ENCODE data around the gene TMEM263.

Gene TMEM263

DNA sequence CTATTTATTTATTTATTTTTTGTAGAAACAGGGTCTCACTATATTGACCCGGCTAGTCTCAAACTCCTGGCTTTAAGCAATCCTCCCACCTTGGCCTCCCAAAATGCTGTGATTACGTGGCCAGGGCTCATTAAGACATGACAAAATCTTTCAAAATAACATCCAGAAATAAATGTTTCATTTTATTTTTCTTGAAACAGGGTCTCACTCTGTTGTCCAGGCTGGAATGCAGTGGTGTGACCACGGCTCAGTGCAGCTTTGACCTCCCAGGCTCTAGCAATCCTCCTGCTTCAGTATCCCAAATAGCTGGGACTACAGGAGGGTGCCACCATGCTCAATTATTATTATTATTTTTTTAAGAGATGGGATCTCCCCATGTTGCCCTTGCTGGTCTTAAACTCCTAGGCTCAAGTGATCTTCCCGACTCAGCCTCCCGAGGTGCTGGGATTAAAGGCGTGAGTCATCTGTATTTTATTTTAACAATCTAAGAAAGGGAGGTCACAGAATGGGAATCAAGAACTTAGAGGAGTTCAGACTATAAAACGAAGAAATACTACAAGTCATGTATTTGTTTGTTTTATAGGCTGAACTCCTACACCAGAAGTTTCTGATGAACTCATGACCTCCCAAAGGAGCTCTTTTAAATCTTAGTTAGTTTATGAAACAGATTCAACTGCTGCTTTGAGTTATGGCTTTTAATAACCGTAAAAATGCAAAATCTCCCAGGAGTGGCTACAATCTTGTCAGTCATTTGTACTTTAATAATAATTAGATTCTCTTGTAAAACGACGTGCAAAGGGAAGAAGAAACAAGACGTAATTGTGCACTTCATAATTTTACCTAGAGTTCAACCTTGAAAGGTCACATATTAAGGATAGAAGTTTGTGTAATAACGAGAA lies 2.1 kb upstream of the TMEM263 start:
- DNase-seq = no peak

DNA sequence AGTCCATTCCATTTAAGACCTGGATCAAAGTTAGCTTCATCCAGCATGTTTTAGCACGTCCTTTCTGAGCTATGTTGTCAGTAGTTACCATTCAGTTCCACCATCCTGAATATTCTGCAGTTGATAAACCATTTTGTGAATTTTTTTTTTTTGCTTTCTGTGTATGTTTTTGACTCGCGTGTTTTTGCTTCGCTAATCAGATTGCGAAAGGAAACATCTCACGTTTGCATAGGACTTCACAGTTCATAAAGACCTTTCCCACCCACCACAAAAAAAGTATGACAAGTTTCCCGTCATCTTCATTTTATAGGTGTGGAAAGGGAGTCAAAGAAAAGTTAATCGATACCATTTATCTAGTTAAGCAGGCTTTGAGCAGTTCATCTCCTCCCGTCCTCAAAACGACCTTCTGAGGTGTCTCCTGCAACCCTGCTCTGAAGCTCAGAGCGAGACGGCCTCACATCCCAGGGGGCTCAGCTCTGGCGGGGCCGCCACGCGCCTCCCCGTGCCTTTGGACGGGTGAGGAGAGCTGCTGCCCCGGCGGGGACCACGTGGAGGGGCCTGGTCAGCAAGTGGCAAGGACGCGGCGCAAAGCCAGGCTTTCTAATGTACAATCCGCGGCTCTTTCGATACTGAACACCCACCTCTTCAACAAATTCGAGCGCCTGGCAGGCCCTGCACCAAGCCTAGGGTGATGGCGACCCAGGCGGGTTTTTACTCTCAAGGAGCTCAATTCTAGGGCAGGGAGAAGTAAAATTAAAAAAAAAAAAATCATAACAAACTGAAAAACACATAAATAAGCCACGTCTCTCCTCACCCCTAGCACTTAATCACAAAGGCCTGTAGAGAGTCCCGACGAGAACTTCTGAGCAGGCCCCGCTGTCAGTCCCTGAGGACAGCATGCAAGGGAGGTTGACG lies 988 bp upstream of the TMEM263 start:
- DNase-seq = no peak

DNA sequence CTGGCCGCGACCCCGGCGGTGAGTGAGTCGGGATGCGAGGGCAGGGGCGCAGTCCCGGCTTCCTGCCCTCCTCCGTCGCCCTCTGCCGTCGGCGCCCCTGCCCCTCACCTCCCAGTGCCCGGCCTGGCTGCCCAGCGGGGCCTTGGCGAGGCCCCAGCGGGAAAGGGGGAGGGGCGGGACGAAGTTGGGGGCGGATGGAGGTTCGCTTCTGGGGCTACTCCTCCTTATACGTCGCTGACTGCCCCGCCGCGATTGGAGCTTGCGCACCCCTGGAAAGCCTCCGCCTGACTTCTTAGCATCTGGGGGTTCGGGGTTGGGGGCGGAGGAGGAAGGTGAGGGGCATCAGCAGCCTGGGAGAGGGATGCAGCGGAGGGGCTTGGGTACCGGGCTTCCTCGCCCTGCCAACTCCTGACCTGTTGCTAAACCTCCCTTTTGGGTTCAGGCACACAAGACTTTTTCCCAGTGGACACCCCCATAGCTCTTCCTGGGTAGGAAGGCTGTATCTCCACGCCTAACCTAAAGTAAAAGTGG lies 406 bp downstream of the TMEM263 start:
- peak; percentile 58 for DNase-seq

DNA sequence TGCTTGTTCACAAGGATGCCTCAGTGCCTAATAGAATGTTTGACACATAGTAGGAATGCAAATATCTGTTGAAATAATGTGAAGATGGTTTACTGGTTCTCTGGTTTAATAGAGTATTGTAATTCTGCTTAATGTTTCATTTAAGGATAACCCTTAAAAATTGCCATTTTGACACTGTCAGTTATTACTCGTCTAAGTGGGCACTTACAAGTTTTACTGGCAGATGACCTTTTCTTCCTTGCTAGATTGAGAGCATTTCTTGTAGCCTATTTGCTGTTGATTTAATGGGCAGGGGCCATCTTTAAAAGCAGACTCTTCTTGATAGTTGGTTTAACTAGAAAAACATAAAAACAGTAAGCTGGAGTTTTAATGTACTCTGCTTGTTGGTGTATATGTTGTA lies 1.9 kb downstream of the TMEM263 start:
- no peak for DNase-seq

DNA sequence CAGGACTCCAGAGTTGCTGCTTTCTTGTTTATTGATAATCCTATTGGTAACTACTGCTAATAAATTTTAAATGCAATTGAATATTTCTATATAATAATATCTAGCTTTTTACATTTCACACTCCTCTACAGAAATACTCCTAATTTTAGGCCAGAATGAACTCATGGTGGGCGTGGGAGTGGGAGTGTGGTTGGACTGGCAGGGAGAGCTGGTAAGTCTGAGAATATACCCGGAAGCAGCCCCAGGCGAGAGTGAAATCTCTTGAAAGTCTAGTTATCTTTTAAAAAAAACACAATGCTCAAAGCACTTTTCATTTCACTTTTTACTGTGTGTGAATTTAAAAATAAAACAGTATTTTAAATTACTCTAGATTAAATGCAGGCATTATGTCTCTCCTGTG lies 4.7 kb downstream of the TMEM263 start:
- DNase-seq = no peak

DNA sequence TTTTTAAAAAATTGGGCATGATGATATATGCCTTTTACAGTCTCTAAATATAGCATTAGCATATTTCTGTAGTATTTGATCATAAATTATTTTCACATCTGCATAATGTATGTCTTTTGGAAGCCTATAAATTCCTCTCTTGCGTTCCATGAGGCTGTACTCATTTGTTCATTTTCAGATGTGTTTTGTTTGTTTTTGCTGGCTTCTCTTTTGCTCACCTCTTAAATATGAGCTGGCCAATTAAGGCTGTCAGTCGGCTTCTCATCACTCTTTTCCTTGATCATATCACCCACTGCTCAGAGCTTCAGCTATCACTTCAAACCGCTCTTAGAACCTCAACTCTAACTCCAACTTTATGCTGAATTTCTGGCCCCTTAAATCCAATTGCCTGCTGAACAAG lies 6.6 kb downstream of the TMEM263 start:
- no peak for DNase-seq

DNA sequence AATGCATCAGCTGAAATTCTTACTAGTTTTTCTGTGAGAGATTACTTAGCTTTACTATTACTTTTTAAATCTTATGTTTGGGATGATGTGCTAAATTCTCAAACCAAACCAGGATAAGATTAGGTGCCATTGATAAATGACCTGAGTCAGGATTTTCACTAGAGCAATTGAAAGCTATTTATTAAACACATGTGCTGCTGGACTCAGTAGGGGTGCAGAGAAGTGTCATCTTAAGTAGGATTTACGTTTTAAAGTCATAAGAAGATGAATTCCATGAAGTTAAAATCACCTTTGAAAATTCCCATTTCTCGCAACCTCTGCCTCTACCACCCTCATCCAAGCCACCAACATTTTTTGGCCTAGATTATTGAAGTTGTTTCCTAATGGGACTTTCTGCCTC lies 8.8 kb downstream of the TMEM263 start:
- DNase-seq = no peak

DNA sequence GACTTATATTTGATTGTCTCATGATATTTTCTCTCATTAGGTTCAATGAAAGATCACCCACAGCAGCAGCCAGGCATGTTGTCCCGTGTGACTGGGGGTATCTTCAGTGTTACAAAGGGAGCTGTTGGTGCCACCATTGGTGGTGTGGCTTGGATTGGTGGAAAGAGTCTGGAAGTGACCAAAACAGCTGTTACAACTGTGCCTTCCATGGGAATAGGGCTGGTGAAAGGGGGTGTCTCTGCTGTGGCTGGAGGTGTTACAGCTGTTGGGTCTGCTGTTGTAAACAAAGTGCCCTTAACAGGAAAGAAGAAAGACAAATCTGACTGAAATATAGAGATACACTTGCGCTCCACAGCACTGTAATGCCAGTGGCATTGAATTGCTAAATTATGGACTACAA lies 15.4 kb downstream of the TMEM263 start:
- no peak for DNase-seq

DNA sequence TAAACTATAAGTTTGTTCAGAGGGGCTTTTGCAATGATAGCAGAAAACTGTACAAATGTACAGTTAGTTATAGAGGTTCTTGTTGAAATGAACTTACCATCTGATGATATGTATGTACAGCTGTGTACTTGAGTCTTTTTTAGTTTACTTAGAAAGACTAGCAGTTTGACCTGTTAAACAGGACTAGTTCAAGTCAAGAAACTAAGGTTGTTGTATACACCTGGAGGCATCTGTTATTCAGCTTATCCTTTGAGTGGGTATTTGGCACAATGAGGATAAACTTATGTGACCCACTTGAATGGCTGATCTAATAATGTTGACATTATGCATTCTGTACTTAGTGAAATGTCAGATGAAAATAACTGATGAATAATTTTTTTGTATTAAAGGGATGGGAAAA lies 17.8 kb downstream of the TMEM263 start:
- no peak for DNase-seq

DNA sequence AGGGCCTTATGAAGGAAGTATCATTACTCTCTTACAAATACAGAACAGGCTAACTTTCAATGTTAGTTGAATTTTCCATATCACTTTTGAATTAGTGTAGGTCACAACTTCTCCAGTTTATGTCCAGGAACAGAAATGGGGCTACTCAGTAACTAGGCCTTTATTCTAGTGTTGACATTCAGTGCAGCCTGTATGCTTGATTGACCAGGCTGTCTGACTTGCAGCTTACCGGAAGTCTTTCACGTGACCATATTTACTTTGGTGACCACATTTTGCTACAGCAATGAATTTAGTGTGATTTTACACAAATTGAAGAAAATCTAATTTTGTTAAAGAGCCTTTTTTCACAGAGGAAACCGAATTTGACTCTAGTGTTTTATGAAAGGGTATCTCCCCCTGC lies 18.8 kb downstream of the TMEM263 start:
- DNase-seq = no peak

DNA sequence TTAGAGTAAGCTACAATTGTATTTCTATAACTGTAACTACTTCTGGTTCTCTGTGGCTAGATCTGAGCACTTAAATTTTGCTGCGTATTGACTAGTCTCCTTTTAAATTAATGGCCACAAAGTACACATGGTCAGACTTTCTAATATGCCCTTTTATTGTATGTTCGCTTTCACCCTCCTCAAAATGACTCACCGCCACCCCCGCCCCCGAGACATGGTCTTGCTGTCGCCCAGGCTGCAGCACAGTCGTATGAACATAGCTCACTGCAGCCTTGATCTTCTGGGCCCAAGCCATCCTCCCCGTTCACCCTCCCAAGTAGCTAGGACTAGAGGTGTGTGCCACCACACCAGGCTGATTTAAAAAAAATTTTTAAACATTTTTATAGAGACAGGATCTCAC lies 19.4 kb downstream of the TMEM263 start:
- DNase-seq = no peak

DNA sequence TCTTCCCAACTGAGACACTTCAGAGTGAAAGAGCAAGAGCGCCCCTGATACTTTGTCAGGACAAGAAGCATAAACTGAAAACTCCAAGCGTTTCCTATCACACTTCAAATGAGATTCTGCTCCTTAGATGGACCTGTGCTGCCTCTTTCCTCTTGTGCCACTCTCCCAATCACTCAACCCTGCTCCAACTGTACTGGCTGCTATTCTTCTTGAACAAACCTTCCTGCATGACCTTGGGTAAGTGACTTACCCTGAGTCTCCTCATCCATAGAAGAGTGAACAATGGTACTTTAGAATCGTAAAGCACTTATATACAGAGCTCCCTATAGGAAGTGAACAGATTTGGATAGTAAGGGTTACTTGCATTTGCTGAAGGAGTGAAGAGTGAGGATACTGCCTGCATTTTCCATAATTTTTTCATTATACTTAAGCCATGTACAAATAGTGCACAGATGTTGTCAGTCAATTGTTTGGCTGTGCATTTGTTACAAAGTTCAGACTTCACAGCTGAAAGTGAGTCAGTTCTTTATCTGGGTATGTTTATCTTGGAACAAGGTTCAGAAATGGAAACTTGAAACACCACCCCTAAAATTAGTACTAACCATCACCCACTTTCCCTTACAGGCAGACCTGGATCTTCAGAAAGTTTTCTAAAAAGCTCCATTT lies 20.4 kb downstream of the TMEM263 start:
- DNase-seq = no peak

DNA sequence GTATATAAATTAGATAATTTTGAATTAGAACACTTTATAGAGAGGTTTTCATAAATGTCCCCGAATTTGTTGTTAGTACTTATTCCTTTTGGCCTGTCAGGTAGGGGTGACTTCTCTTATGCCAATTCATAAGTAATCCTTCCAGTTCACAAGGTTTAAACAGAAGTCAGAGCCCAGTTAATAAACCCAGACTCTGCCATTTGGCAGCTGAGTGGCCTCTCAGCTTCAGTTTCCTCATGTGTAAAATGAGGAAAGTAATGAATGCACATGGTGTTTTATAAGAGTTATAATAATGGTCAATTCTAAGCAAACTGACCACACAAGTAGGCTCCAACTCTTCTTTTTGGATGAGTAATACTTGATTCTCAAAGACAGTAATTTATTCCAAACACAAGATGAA lies 21.0 kb downstream of the TMEM263 start:
- DNase-seq = no peak

DNA sequence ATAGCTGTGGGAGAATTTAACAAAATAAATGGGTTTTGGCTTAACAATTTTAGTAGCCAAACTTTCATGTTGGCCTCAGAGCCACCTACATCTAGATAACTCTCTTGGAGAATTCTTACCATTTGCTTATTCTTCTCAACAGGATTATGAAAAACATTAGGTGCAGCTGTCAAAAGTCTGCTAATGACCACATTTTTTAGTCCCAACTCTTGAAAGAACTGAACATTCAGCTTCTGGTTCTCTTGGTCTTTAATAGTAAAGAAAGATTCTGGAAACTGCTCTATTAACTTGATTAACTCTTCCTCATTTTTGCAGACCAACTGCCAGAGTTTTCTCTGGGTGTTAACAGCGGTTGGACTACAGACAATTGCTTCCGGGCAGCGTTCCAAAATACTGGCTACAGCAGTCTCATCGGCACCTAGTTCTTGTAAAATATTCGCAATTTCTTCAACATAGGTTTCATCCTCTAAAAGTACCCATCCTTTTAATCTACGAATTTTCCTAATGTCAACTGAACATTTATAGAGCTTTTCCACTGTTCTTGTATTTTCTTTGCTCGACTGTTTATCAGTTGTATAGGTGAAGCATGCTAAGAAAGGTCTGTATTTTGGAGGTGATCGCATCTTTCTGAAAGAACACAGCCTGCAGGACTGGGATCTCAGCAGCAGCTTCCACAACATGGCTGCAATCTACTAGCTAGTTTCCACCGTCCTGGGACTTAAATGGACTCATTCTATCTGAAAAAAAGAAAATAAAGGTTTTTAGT lies 22.5 kb downstream of the TMEM263 start:
- DNase-seq = no peak

DNA sequence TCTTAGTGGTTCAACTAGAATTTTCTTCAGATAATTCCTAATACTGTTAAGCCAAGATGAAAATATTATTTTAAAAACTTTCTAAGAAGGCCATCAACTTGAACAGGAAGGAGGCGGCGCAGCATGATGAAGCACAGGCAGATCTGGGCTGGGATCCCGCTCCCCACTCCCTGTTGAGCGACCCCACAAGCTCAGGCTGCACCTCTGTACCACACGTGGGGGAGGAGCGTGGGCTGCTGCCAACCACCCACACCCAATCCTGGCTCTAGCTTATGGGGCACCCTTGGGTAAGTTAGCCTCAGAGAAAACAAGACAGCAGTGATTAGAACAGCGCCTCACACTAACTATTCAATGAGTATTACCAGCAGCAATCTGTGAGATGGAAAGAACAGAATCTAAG lies 25.2 kb downstream of the TMEM263 start:
- DNase-seq = no peak

DNA sequence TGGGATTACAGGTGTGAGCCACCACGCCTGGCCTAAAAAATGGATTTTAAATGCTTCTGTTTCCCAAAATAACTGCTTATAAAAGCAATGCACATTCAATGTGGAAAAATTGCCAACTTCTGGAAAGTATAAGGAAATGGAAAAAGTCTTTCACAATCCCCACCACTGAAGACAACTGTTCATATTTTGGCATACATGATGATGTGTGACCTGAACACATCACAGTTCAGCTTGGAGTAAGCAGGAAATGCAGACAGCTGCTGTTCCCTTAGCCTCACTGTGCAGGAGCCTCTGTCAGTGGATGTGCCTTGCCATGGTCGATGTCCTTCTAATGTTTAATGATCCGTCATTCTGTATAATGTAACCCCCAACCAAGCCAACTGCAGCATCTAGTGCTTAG lies 26.1 kb downstream of the TMEM263 start:
- no peak for DNase-seq

DNA sequence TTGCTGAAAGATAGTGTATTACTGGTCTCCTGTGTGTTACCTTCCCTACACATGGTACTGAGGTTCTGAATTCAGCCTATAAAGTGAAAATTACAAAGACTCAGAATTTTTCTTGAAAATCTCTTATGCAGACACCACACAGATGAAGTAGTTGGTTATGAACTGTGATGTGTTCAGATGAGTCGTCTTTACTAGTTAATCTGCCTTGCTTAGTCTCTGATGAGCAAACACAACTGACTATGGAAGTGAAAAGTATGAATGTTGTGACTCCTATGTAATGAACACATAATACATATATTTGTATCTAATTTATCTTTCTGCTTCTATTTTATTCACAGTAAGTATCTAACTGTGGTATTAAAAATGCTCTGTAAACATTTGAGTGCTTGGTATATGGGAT lies 26.5 kb downstream of the TMEM263 start:
- DNase-seq = no peak

DNA sequence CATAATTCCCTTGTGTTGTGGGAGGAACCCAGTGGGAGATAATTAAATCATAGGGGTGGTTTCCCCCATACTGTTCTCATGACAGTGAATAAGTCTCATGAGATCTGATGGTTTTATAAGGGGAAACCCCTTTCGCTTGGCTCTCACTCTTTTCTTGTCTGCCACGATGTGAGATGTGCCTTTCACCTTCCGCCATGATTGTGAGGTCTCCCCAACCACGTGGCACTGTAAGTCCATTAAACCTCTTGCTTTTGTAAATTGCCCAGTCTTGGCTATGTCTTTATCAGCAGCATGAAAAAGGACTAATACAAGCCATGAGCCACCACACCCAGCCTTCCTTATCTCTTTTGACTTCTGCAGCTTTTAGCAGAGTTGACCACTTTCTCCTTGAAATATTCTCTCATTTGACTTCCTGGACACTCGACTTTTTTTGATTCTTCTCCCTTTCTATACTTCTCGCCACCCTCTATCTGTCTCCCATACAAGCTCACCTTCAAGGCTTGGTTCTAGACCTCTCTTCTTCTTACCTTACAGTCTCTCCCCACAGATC lies 29.0 kb downstream of the TMEM263 start:
- DNase-seq = no peak

DNA sequence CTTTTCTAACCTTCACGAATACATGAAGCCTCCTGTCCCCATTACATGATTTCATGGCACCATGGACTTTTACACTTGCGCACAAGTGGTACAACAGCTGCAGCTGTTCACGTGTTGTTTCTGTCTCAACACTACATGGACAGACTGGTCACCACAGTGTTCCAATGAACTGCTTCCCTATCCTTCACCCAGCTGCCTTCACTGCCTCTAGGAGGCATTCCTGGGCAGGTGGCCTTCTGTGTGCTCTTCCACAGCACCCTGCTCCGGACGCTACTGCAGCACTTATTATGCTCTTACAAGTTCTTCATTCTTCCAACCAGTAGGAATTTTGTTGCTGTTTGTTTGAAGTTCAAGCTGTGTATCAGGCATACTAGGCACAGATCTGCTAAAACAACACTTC lies 29.8 kb downstream of the TMEM263 start:
- DNase-seq = no peak

DNA sequence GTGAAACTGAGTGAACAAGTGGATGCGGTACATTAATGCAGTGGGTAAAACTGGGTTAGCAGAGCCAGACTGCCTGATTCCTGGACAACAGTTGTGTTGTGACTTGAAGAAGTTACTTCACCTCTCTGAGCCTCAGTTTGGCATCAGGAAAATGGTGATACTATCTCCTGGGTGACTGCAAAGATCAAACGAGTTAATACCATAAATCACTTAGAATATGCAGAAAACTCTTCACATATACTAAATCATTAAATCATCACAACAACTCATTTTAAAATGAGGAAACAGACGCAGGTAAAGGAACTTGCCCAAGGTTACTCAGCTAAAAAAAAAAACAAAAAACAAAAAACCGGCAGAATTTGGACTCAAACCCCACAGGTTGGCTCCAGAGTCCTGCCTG lies 30.4 kb downstream of the TMEM263 start:
- DNase-seq = no peak

DNA sequence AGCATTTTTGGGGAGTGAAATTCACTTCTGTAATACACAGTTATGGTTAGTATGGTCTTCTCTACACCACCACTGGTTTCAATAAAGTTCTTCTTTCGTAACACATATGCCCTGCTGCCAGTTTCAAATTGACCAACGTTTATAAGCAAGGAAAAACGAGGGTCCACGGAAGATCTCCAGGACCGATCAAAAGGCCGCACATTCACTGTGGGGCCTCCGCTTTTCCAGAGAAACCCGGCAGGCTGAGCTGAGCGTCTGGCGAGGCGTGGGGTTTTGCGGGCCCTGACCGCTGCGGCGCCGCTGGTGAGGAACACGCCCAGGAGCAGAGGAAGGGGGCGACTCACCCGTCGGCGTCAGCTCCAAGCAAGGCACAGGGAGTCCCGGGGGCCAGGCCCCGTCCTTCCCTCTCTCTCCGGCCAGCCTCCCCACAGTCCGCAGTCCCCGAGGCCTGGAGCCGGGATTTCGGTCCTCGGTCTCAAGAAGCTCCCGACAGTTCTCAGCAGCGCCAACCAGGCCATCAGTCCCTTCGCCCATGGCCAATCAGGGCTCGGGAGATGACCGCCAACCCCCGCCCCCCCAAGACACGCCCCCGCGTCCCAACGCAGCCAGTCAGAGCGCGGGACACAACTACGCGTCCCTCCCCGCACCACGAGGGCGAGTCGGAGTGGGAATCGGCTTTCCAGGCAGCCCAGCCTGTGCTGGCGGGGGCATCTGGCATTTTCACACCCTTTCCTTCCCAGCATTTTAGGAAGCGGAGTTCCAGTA lies 31.1 kb downstream of the TMEM263 start, which contains the start of gene MTERF2:
MTERF2 (minus strand) TSS at position 522 of the 765 bp plus-strand sequence. CDS start 8,432 bp downstream, outside the sequence.
- DNase-seq = peak; percentile 90

Data from RPMI8226 (cell line).